IPS-20b (cell line): ENCODE measurements around the gene PRLR.

Source experiments
- H3K27ac ChIP-seq: one replicate; pipeline ENCODE4 v1.5.1; 2013; ENCODE audit warnings: low read length
- H3K27me3 ChIP-seq: 2 replicates; pipeline ENCODE4 v1.6.1; 2013; ENCODE audit warnings: mild to moderate bottlenecking, low read length, inconsistent platforms; ENCODE audit not compliant: insufficient read depth
- H3K36me3 ChIP-seq: 2 replicates; pipeline ENCODE4 v1.6.1; 2013; ENCODE audit warnings: low read depth, mild to moderate bottlenecking, inconsistent platforms, low read length, moderate library complexity; ENCODE audit not compliant: insufficient read depth
- H3K4me1 ChIP-seq: 2 replicates; pipeline ENCODE4 v1.6.1; 2013; ENCODE audit warnings: mild to moderate bottlenecking, control low read depth, inconsistent platforms, low read length, moderate library complexity; ENCODE audit not compliant: insufficient read depth
- H3K4me3 ChIP-seq: 2 replicates; pipeline ENCODE4 v1.5.1; 2013; ENCODE audit warnings: mild to moderate bottlenecking, low read length, inconsistent platforms
- H3K9ac ChIP-seq: 2 replicates; pipeline ENCODE4 v1.6.1; 2013; ENCODE audit warnings: low read depth, mild to moderate bottlenecking, inconsistent platforms, low read length, moderate library complexity
- H3K9me3 ChIP-seq: 2 replicates; pipeline ENCODE4 v1.6.1; 2013; ENCODE audit warnings: mild to moderate bottlenecking, low read depth, low read length, inconsistent platforms; ENCODE audit not compliant: insufficient read depth

The PRLR gene

GRCh38 chr5:35230038-35230611, at the start of gene PRLR:
TSS of gene PRLR (minus strand) at chr5:35230487. CDS start at chr5:35089620, 140,867 bp downstream.
- Histone ChIP-seq H3K9me3 (no peaks in the 10 kb centered on the region), H3K27me3 (peaks cover 16% of the 10 kb centered on the region), H3K27ac (no peak within 1 kb of the TSS), H3K36me3 (no peaks in the 10 kb centered on the region), H3K4me1 (peaks cover 4% of the 10 kb centered on the region; the same call in 1 of the 2 replicates), H3K9ac (peak within 1 kb of the TSS; percentile 81), H3K4me3 (peak within 1 kb of the TSS; percentile 86)

GRCh38 chr5:35274839-35275509, 44.7 kb upstream of the PRLR start:
- H3K4me1 ChIP-seq: no peaks in the 10 kb centered on the region
- H3K27me3 ChIP-seq: no peaks in the 10 kb centered on the region
- H3K36me3 ChIP-seq: no peaks in the 10 kb centered on the region
- H3K4me3 ChIP-seq: no peak overlapping the region
- no peak overlapping the region for H3K9ac ChIP-seq
- H3K9me3 ChIP-seq: no peaks in the 10 kb centered on the region; the same call in 1 of the 2 replicates
- no peak overlapping the region for H3K27ac ChIP-seq

DNA sequence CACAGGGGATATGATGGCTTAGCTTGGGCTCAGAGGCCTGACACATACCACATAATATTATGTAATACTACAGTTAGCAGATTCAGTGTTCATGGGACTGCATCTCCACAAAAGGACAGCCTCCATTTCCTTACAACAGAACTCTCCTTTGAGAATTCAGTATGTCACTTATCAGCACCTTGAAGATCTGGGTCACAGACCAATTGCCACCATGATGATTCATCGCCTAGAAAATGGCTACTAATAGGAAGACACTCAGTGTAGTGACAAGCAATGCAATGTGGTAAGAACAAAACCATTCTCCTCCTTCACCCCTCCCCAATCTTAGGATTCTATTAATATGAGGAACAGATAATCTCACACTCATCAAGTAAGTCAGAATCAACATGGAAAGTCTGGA, 38.7 kb upstream of the PRLR start:
- Histone ChIP-seq H3K4me3 (no peak overlapping the region), H3K9me3 (no peaks in the 10 kb centered on the region), H3K27me3 (no peaks in the 10 kb centered on the region), H3K27ac (no peak overlapping the region), H3K36me3 (no peaks in the 10 kb centered on the region), H3K4me1 (peaks cover 5% of the 10 kb centered on the region; the same call in 1 of the 2 replicates), H3K9ac (no peak overlapping the region)

DNA sequence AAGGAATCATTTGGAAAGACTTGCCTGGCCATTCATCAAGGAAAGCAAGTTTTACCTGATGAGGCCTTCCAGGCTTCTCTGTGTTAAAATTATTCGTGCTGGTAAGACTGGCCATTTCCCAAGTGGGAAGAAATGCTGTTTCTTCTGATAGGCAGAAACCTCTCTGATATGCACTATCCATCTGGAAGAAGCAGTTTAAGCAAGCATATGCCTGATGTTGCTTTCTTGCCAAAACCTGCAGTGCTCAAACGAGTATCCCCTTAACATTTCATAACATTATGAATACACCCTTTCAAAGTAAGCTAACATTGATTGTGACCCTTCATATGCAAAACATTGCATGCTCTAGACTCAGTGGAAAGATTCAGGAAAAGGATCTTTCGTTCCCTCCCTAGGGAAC, 36.0 kb upstream of the PRLR start:
- Histone ChIP-seq H3K9me3 (peaks cover 8% of the 10 kb centered on the region; the same call in 1 of the 2 replicates), H3K9ac (no peak overlapping the region), H3K27me3 (no peaks in the 10 kb centered on the region), H3K4me1 (peaks cover 5% of the 10 kb centered on the region; the same call in 1 of the 2 replicates), H3K36me3 (no peaks in the 10 kb centered on the region), H3K4me3 (no peak overlapping the region), H3K27ac (no peak overlapping the region)

DNA sequence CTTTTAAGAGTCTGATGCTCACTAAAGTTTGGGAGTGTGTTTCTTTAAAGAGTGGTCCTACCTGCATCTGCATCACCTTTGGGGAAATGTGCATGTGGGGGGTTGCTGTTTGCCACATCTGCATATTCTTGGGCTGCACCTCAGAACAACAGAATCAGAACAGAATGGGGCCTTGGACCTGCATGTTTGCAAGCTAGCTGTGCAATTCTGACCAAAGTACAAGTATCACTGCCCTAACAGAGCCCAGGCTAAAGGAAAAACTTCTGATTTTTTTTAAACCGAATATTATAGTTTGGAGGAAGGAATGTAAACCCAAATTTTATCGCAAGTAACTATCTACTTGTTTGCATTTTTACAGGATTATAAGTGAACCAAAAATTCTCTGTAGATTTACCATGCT, 34.2 kb upstream of the PRLR start:
- H3K9ac ChIP-seq: no peak overlapping the region
- peaks cover 5% of the 10 kb centered on the region; the same call in 1 of the 2 replicates for H3K4me1 ChIP-seq
- H3K27ac ChIP-seq: no peak overlapping the region
- H3K36me3 ChIP-seq: no peaks in the 10 kb centered on the region
- peaks cover 10% of the 10 kb centered on the region; the same call in 1 of the 2 replicates for H3K9me3 ChIP-seq
- H3K4me3 ChIP-seq: no peak overlapping the region
- H3K27me3 ChIP-seq: no peaks in the 10 kb centered on the region

DNA sequence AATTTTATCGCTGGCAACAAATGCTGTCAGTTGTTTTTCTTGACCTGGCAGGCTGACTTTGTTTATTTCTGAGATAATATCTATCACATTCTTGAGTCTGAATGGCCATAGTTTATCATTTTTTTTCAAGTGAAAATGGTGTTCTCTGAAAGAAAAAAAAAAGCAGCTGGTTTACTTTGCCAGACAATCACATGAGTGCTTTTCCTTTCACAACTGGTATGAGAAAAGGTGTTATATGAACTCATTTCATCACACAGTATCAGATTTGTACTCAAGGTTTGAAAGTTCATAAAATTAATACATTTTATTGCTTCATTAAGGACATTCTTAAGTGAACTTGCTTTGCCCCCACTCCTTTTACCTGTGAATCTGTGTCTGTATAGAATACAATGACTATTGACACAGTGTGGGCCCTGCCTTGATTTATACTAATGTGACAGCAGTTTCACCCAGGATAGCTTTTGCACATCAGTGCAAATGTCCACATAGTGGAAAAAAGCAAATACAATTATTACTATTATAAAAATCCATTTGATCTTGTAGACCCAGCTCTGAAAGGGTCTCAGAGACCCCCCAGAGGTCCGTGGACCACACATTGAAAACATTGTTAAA, 33.1 kb upstream of the PRLR start:
- Histone ChIP-seq H3K9ac (no peak overlapping the region), H3K27me3 (no peaks in the 10 kb centered on the region), H3K27ac (no peak overlapping the region), H3K4me3 (no peak overlapping the region), H3K9me3 (peaks cover 10% of the 10 kb centered on the region; the same call in 1 of the 2 replicates), H3K36me3 (no peaks in the 10 kb centered on the region), H3K4me1 (peaks cover 5% of the 10 kb centered on the region; the same call in 1 of the 2 replicates)

DNA sequence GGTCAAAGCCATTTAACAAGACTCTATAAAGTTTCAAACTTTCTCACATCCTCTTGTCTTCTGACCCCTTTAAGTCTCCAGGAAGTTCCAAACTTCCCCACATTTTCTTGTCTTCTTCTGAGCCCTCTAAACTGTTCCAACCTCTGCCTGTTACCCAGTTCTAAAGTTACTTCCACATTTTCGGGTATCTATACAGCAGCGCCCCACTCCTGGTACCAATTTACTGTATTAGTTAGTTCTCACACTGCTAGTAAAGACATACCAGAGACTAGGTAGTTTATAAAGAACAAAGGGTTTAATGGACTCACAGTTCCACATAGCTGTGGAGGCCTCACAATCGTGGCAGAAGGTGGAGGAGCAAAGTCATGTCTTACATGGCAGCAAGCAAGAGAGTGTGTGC, 23.3 kb upstream of the PRLR start:
- Histone ChIP-seq H3K9ac (no peak overlapping the region), H3K27me3 (no peaks in the 10 kb centered on the region), H3K9me3 (peaks cover 30% of the 10 kb centered on the region), H3K4me1 (no peaks in the 10 kb centered on the region), H3K27ac (no peak overlapping the region), H3K4me3 (no peak overlapping the region), H3K36me3 (no peaks in the 10 kb centered on the region)

DNA sequence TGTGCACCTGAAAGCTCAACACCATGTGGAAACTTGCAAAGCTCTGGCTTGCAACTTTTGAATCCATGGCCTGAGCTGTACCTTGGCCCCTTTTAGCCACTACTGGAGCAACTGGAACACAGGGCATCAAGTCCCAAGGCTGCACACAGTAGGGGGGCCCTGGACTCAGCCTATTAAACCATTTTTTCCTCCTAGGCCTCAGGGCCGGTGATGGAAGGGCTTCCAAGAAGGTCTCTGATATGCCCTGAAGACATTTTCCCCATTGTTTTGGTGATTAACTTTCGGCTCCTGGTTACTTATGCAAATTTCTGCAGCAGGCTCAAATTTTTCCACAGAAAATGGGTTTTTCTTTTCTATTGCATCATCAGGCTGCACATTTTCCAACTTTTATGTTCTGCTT, 22.7 kb upstream of the PRLR start:
- no peaks in the 10 kb centered on the region for H3K36me3 ChIP-seq
- no peaks in the 10 kb centered on the region for H3K27me3 ChIP-seq
- no peak overlapping the region for H3K27ac ChIP-seq
- H3K9me3 ChIP-seq: peaks cover 30% of the 10 kb centered on the region
- H3K4me1 ChIP-seq: no peaks in the 10 kb centered on the region
- H3K9ac ChIP-seq: no peak overlapping the region
- H3K4me3 ChIP-seq: no peak overlapping the region

- no peak overlapping the region for H3K9ac ChIP-seq
- peaks cover 21% of the 10 kb centered on the region for H3K9me3 ChIP-seq
Measured at GRCh38 chr5:35248843-35249780, 18.8 kb upstream of the PRLR start.

DNA sequence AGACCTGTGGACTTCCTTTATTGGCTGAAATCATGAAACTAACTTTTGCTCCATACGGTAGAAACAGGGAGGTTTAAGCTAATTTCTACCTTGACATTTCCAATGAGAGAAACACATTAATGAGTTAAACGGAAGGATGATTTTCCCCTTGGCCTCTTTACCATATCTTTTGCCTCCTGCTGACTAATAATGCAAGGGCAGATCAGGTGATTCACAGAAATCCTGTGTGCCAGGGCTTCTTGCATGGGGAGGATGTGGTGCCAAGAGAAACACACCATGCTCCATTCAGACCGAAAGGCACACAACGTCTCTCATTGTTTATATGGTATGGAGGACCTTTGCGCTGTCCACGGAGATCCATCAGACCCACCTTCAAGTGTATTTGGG, 17.4 kb upstream of the PRLR start:
- no peak overlapping the region for H3K27ac ChIP-seq
- peaks cover 6% of the 10 kb centered on the region for H3K9me3 ChIP-seq
- no peaks in the 10 kb centered on the region for H3K27me3 ChIP-seq
- H3K36me3 ChIP-seq: no peaks in the 10 kb centered on the region
- no peak overlapping the region for H3K9ac ChIP-seq
- H3K4me3 ChIP-seq: no peak overlapping the region
- H3K4me1 ChIP-seq: peaks cover 4% of the 10 kb centered on the region; the same call in 1 of the 2 replicates

More at GRCh38 chr5:35248843-35249780, 18.8 kb upstream of the PRLR start:
- no peak overlapping the region for H3K27ac ChIP-seq
- H3K4me3 ChIP-seq: no peak overlapping the region
- peaks cover 4% of the 10 kb centered on the region; the same call in 1 of the 2 replicates for H3K4me1 ChIP-seq
- H3K27me3 ChIP-seq: no peaks in the 10 kb centered on the region
- no peaks in the 10 kb centered on the region for H3K36me3 ChIP-seq
